Activated CD8-positive, alpha-beta memory T cell treated with anti-CD3 and anti-CD28 coated beads for 1 hour (primary cell): Measurements from ENCODE around the gene BBS1.

Experiments used
- DNase-seq, 2 donors: peaks; one replicate each; pipeline ENCODE4 v3.0.0-alpha.2; 2020; ENCODE audit warnings: low read depth in 1 of 2; ENCODE audit errors: extremely low read depth in 1 of 2

Gene BBS1

DNA sequence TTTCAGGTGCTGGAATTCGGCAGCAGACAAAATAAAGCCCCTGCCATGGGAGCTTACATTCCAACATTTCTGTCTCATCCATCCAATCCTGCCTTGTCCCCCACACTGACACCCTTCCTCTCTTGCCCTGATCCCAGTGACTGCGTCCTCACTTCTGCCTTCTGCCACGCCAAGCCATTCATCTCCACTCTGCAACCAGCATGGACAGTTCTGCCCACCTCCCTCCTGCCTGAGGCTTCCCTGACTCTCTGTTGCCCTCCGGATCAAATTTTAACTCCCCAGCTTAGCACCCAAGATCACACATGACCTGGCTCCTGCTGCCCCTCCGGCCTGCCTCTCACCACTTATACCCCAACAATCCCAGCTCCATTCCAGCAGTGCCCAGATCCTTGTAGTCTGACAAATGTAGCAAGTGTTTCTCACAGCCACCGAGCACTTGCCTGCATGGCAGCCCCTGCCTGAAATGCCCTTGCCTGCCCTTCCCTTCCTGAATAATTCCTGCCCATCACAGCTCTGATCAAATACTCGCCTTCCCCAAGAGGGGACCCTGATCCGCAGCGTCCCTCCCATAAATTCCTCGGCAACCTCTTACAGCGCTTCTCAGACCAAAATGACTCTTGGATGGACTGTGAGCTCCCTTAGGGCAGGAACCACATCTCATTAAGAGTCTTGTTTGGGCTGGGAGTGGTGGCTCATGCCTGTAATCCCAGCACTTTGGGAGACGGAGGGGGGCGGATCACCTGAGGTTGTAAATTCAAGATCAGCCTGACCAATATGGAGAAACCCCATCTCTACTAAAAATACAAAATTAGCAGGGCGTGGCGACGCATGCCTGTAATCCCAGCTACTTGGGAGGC lies 38.6 kb downstream of the BBS1 start:
- DNase-seq, result no peak

GRCh38 chr11:66549696-66550095 lies 39.3 kb downstream of the BBS1 start:
- no peak for DNase-seq

DNA sequence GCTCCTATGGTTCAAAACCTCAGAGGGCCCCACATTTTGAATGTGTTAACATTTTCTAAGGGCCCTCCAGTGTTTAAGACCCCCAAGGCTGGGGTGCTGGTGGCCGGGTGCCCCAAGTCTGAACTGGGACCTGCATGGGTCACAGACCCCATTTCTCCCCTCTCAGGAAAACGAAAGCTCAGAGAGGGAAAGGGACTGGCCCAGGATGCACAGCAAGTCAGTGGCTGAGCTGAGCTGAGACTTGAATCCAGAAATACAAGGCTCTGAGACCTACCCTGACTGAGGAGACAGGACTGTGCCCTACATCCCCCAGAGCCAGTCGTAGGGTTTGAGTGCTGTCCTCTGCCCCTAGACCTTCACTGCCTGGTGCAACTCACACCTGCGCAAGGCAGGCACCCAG lies 40.5 kb downstream of the BBS1 start:
- DNase-seq, result no peak

DNA sequence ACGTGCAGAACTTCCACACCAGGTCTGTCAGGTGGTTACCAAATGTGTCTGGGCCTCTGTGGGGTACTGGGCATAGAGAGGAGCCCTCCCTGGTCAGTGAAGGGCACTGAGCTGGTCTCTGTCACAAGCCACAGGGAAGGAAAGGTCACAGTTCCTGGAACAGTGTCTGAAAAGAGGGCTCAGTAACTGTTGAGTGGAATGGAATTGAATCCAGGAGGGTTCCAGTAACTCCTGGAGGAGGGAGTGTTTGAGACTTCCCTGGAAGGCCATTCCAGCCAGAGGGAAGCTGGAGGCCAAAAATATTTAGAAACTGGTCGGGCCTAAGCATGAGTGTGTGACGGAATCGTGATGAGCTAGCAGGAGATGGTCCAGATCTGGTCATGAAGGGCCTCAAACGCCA lies 44.2 kb downstream of the BBS1 start:
- no peak for DNase-seq

GRCh38 chr11:66555416-66555815 lies 45.0 kb downstream of the BBS1 start:
- no peak for DNase-seq

- DNase-seq, result no peak
Observed at GRCh38 chr11:66556086-66556485, 45.7 kb downstream of the BBS1 start.

- DNase-seq, result no peak
Observed at GRCh38 chr11:66557733-66558326, 47.4 kb downstream of the BBS1 start.

GRCh38 chr11:66559142-66559865 lies 48.9 kb downstream of the BBS1 start:
- DNase-seq, result no peak

- DNase-seq, result no peak
Observed at GRCh38 chr11:66559866-66560676, 49.6 kb downstream of the BBS1 start.

- no peak for DNase-seq
Observed at GRCh38 chr11:66561178-66561974, 50.9 kb downstream of the BBS1 start.

- DNase-seq, result no peak
Observed at GRCh38 chr11:66561975-66562248, 51.5 kb downstream of the BBS1 start.

- no peak for DNase-seq
Observed at GRCh38 chr11:66562275-66562674, 51.8 kb downstream of the BBS1 start.

DNA sequence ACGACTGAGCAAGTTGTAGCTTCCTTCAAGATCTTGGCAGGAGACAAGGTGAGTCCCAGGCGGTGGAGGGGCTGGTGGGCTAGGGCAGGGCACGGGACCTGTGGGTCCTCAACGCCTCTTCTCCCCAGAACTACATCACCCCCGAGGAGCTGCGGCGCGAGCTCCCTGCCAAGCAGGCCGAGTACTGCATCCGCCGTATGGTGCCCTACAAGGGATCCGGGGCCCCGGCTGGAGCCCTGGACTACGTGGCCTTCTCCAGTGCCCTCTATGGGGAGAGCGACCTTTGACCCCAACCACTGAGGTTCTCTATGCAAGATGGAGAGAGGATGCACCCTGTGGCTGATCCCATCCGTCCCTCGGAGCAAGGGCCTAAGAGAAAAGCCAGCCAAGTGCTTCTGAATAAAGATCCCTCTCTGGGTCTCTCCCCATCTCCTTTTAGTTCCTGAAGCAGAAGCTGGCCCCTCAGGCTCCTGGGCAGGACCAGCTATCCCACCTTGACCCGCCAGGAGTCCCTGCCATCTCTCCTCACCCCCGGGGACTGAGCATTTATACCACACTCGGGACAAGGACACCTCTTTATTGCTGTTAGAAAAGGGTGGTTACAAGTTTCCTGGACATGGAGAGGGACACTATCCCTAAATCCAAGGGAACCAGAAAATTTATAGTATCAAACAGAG lies 52.6 kb downstream of the BBS1 start:
- no peak for DNase-seq

DNA sequence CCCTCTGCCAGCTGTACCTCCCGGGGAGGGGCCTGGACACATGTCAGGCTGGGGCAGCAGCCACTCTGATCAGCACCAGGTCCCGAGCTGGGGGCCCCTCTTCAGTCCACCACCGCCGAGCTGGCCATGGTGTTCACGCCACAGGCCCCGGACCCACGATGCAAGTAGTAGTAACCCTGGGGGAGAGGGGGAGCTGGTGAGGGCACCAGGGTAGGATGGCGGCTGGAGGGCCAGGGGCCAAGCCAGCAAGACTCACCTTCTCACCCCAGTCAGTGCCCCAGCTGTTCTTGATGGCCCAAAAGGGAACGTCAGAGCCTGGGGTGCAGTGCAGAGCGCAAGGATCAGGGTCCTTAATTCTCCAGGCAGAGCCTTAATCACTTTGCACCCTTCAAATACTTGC lies 53.4 kb downstream of the BBS1 start:
- DNase-seq, result no peak

GRCh38 chr11:66564538-66564937 lies 54.1 kb downstream of the BBS1 start:
- DNase-seq, result no peak

DNA sequence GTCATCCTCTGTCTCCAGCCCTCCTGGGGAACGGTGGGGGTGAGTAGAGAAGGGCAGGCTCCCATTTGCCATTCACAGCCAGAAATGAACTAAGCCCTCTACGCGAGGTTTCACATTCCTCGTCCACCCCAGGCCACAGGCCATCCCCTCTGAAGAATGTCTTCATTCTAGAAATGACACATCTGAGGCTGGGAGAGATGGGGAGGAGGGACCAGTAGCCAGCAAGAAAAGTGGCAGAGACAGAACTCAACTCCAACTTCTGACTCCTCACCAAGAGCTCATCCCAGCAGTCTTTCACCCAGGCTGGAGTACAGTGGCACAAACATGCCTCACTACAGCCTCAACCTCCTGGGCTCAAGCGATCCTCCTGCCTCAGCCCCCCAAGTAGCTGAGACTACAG lies 54.5 kb downstream of the BBS1 start:
- DNase-seq, result no peak

DNA sequence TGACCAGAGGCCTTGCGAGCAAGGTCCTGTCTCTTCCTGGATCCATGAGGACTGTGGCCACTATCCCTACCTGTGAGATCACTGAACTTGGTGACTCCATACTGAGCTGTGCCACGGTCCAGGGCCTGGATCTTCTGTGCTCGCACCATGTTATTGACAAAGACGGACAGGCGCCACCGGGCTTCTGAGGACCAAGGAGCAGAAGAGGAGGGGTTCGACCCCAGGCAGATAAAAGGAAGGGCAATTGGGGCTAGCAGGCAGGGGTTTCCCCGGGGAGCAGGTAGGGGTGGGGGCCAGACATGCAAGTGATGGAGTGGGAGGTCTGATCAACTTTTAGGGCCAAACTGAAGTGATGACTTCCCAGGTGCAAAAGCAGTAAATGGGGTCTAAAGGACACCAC lies 55.8 kb downstream of the BBS1 start:
- DNase-seq, result no peak

- DNase-seq, result no peak
Observed at GRCh38 chr11:66567787-66568123, 57.3 kb downstream of the BBS1 start.

GRCh38 chr11:66568124-66568916 lies 57.9 kb downstream of the BBS1 start, which contains the start of gene CTSF:
Gene CTSF (minus strand): TSS chr11:66568606. CDS start chr11:66568486, 120 bp downstream.
- peak; percentile 44 to 57 for DNase-seq
